NCI-H524 treated with DMSO at 0.1 percent for 48 hours (cell line): Measurements from ENCODE around the gene GJA3.
A peak's percentile ranks its signal among the peaks of the same experiment; 100 is the strongest.
"Not testable (repeated sequence)": the region's sequence is repeated elsewhere in the genome, so short reads cannot be mapped to it uniquely, and the experiment has no call there.

ENCODE experiments used
- DNase-seq: peaks from one replicate; lab custom pipeline; 2025; lab: John Stamatoyannopoulos, UW

GJA3 gene

DNA sequence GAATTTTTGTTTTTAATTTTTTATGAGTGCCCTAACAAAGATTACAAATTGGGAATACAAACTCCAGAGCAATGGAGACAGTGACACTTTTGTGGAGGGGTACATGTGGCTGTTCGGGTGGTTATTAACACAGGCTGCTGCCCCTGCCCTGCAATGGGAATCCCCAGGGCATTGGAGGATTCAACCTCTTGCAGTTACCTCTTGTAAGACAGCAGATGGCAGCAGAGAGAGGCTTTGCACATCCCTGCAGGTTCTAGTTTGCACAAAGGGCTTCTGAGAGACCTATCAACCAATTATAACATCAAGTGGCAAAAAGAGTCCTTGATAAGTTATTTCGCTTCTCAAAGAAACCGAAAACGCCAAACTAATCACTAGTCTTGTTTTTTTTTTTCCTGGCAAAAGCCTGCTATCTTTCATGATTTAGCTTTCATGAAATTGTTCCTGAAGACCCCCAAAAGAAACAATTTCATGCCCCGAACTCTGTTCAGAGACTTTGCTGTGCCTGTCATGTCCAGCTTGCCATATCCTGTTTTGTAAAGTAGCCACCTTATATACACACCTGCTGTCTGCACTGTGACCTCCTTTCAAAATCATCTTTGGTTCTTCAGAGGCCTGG, 21.5 kb upstream of the GJA3 start:
- DNase-seq, result peak; percentile 60

- no peak for DNase-seq
Observed at GRCh38 chr13:20181188-20181587, 20.3 kb upstream of the GJA3 start.

DNA sequence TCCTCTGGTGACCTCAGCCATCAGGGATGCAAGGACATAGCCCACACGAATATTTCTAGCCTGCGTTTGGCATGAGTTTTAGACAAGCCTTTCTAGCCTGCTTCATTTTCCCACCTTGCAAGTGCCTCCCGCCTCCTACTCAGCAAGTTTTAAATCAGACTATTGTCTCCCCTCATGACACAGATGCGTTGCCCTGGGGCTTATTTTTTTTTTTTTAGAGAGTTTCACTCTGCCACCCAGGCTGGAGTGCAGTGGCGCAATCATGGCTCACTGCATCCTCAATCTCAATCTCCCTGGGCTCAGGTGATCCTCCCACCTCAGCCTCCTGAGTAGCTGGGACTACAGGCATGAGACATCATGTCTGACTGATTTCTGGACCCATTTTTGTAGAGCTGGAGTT, 17.3 kb upstream of the GJA3 start:
- no peak for DNase-seq

GRCh38 chr13:20177049-20177831, 16.4 kb upstream of the GJA3 start:
- DNase-seq, result no peak

DNA sequence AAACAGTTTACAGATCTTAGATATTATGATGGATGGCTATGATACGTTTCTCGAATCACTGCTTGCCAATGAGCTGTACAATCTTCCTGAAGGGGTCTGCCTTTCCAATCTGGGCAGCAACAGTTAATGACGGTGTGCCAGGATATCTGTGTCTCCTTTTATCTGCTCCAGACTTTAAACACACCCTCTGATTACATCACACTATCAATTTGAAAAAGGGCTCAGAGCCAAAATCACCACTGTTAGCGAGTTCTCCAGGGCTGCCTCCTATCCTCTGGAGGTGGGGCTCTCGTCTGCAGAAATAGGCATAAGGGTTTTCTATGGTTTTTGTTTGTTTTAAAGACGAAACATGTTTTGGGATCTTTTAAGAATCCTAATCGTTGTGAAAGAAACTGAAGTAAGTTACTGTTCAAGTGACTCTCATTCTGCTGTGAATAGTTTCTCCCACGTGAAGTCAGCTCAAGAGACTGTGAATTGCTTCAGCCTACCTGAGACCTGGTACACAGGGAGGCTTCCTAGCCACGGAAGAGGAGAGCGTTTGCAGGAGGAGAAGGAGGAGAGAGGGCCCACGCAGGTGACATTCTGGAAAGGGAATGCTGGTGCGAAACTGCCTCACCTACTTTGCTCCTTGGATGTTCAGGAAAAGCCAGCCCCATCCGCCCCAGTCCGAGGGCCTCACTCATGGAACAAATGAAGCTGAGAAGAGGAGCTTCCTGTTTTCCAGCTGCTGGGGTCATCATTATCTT, 15.2 kb upstream of the GJA3 start:
- DNase-seq, result no peak

- DNase-seq, result no peak
Observed at GRCh38 chr13:20175406-20175794, 14.5 kb upstream of the GJA3 start.

- no peak for DNase-seq
Observed at GRCh38 chr13:20174656-20175405, 14.0 kb upstream of the GJA3 start.

DNA sequence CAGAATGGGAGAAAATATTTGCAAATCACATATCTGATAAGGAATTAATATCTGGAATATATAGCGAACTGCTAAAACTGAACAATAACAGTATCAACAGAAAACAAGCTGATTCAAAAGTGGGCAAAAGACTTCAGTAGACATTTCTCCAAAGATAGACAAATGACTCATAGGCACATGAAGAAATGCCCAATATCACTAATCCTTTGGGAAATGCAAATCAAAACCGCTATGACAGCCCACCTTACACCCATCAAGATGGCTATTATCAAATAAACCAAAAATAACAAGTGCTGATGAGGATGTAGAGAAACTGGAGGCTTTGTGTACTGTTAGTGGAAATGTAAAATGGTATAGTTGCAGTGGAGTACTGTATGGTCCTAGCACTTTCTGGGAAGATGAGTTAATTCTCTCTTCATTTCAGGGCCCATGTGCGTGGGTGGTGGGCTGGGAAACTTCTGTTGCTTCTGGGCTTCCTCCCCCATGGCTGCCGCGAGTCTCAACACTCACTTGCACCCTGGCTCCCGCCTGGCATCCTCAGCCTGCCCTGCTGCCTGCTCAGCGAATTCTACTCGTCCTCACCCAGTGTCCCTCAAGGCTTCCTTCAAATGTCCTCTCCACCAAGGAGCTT, 12.4 kb upstream of the GJA3 start:
- no peak for DNase-seq

GRCh38 chr13:20171364-20171763, 10.5 kb upstream of the GJA3 start:
- DNase-seq, result no peak

DNA sequence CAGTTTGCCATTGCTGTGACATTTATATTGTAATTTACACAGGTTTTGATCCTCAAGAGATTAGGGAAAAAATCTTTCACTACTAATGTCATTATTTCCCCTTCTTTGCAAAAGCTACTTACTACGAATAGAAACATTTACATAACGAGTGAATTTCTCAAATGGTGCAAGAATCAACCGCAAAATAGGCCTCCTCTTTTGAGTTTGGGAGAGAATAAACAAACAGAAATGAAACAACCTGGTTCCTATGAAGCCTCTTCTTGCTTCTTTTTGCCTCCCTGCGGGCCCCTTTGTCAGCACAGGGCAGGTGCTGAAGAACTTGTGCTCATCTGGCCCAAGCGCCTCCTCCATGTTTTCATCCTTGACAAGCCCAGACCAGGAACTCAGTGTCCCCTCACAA, 10.1 kb upstream of the GJA3 start:
- DNase-seq, result no peak

DNA sequence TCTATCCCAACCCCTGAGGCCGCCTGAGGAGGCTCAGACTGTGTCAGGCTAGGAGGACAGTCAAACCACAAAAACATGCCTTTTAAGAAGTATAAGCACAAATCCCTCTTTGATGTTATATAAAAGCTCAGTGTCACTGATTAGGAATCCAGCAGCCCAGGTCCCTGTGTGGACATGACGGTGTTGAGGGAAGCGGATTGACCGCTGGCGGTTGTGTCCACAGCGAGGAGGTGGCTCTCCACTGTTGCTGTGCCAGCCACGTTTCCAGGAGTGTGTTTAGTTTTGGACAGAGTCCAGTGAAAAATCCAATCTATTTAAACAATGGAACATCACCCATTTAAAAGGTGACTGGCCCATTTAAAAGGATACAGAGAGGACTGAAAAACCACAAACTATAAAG, 7.5 kb upstream of the GJA3 start:
- no peak for DNase-seq

DNA sequence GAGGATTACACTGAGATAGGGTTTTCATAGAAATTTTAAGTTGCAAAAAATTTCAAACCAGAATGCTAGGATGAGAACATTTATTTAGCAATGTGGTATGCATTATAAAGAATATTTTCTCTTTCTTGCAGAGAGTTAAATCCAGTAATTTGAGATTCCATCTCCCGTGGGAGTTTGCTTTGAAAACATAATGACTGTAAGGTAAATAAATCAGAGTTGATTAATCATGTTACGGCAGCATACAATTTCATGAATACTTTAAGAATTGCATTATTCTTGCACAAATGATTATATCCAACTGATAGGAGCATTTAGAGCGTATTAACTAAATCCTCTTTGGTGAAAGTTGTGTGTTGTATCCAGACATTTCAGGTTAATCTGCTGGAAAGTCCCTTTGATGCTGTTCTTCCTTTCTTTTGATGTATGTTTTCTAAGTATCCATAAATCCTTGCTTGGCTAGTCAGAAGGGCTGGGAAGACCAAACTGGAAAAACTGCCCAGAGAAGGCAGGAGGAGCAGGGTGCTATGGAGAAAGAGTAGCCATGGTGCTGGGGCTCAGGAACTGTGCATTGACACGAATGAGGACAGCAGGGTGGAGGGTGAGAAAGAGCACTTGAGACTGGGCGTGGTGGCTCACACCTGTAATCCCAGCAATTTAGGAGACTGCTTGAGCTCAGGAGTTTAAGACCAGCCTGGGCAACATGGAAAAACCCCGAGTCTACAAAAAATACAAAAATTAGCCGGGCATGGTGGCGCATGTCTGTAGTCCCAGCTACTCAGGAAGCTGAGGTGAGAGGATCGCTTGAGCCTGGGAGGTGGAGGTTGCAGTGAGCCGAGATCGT, 4.8 kb upstream of the GJA3 start:
- DNase-seq, result no peak

- no peak for DNase-seq
Observed at GRCh38 chr13:20161951-20162300, 1.1 kb upstream of the GJA3 start.

- no peak for DNase-seq
Observed at GRCh38 chr13:20161275-20161950, 561 bp upstream of the GJA3 start.

GRCh38 chr13:20159646-20160305, 1.1 kb downstream of the GJA3 start:
- peak; percentile 11 for DNase-seq

DNA sequence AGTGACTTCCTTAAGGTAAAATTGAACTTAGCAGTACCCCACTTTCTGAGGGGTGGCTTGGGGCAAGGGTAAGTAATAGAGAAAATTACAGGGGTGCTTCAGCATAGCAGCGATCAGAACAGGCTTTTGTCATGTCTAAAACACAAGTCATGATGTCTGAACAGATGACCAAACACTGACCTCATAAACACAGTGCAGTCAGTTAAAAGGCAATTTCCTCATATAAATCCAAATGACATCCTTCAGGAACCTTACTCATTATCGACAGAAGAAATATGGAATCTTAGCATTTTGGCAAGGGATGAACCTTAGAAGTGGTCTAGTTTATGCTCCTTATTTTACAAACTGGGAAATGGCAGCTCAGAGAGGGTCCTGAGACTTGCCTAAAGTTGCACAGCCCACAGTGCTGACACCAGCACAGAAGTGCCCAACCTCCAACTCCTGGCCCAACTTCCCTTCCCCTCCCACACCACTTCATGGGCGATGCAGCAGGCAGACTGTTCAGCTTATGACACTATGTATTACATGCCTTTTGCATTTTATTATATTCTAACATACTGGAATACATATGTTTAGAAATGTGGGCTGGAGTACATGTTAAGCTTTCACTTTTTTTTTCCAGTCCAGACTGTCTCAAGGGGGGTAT, 3.6 kb downstream of the GJA3 start:
- no peak for DNase-seq

GRCh38 chr13:20156702-20157101, 4.2 kb downstream of the GJA3 start:
- DNase-seq, result no peak

DNA sequence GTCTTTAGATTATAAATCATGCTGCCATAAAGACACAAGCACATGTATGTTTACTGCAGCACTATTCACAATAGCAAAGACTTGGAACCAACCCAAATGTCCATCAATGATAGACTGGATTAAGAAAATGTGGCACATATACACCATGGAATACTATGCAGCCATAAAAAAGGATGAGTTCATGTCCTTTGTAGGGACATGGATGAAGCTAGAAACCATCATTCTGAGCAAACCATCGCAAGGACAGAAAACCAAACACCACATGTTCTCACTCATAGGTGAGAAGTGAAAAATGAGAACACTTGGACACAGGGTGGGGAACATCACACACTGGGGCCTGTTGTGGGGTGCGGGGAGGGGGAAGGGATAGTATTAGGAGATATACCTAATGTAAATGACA, 7.6 kb downstream of the GJA3 start:
- DNase-seq, result not testable (repeated sequence)

DNA sequence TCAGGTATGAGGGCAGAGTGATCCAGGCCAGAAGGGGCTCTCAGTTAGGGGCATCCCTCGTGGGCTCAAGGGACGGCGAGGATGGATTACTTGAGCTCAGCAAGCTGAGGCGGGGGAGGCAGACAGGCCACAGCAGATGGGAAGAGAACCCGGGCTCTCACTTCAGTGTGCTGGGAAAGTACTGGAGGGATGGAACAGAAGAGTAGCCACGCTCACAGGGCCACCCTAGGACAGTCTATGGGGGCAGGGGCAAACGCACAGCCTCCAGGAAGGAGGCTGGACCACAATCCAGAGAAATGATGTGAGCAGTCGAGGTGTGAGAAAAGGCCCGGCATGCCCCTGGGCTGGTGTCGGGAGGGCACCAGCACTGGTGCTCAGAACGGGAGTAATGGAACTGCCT, 9.2 kb downstream of the GJA3 start:
- DNase-seq, result no peak

DNA sequence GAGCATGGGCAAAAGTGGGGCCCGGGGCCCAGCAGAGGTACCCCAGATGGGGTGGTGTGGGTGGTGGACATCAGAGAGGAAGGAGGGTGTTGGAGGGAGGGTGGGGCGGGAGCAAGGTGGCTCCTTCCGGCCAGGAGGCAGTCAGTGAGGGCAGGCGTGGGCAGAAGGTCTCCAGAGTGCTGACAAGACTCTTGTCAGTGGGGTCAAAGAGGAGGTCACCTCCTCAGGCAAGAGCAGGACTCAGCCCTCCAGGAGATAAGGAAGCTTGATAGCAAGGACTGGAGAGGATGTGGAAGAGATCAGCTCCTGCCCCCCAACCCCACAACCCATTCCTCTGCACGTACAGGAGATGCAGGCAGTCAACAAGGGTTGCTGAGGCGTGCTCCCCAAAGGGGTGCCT, 9.8 kb downstream of the GJA3 start:
- no peak for DNase-seq
